GM18858 (cell line): Measurements from ENCODE around the gene UNC45A.

ENCODE experiments used
- ATAC-seq: cut with Tn5 transposase; IDR thresholded peaks from one replicate; pipeline ENCODE4 v1.9.1; 2021; ENCODE audit not compliant: unreplicated experiment

Gene UNC45A

GRCh38 chr15:90994417-90995311, 59.6 kb downstream of the UNC45A start, which contains the start of gene PRC1:
PRC1 (minus strand) TSS chr15:90994535; CDS start chr15:90994417, 118 bp downstream.
- peak; percentile 87 for ATAC-seq

GRCh38 chr15:90998737-90999136, 63.7 kb downstream of the UNC45A start:
- ATAC-seq = no peak

GRCh38 chr15:91001209-91001608, 66.1 kb downstream of the UNC45A start:
- ATAC-seq = no peak
